Mesenchymal stem cell (in vitro differentiated cells and primary cell): ENCODE results near the gene SCUBE1.
A peak's percentile ranks its signal among the peaks of the same experiment; 100 is the strongest.

Experiments
- DNase-seq: peaks from one replicate; pipeline ENCODE4 v3.0.0-alpha.2; 2013
- H2AFZ ChIP-seq: one replicate; pipeline ENCODE4 v1.6.1; 2013; ENCODE audit warnings: low read depth, mild to moderate bottlenecking, control low read depth, inconsistent platforms, low read length, moderate library complexity
- H2AK5ac ChIP-seq: 2 replicates; pipeline ENCODE4 v1.6.1; 2013; ENCODE audit warnings: low read length, moderate library complexity, mild to moderate bottlenecking, inconsistent platforms; ENCODE audit not compliant: severe bottlenecking
- H2BK120ac ChIP-seq: one replicate; pipeline ENCODE4 v1.6.1; 2013; ENCODE audit warnings: low read depth, mild to moderate bottlenecking, inconsistent platforms, low read length, moderate library complexity
- H2BK12ac ChIP-seq, 2 experiments: one replicate each; pipeline ENCODE4 v1.6.1; 2013; ENCODE audit warnings: inconsistent platforms in 2 of 2, low read length in 2 of 2, mild to moderate bottlenecking in 2 of 2, moderate library complexity in 2 of 2, control low read depth in 1 of 2
- H2BK15ac ChIP-seq: one replicate; pipeline ENCODE4 v1.6.1; 2013; ENCODE audit warnings: mild to moderate bottlenecking, low read depth, inconsistent platforms; ENCODE audit not compliant: poor library complexity, severe bottlenecking
- H2BK5ac ChIP-seq: 2 replicates; pipeline ENCODE4 v1.6.1; 2013; ENCODE audit warnings: low read depth, mild to moderate bottlenecking, low read length, control low read depth, inconsistent platforms; ENCODE audit not compliant: poor library complexity, severe bottlenecking
- H3K14ac ChIP-seq, 2 experiments: one replicate each; pipeline ENCODE4 v1.6.1; 2013; ENCODE audit warnings: inconsistent platforms in 2 of 2, low read length in 2 of 2, control low read depth in 1 of 2, mild to moderate bottlenecking in 1 of 2, moderate library complexity in 1 of 2
- H3K18ac ChIP-seq, 2 experiments: one replicate each; pipeline ENCODE4 v1.6.1; 2013; ENCODE audit warnings: inconsistent platforms in 2 of 2, low read length in 2 of 2, control low read depth in 1 of 2, low read depth in 1 of 2, mild to moderate bottlenecking in 1 of 2
- H3K23ac ChIP-seq, 2 experiments: one replicate each; pipeline ENCODE4 v1.6.1; 2013; ENCODE audit warnings: inconsistent platforms in 2 of 2, low read length in 2 of 2, mild to moderate bottlenecking in 2 of 2, moderate library complexity in 2 of 2, control low read depth in 1 of 2
- H3K27ac ChIP-seq: 2 replicates; pipeline ENCODE4 v1.5.1; 2013; ENCODE audit warnings: mild to moderate bottlenecking, moderate library complexity, low read length, control low read depth, inconsistent platforms; ENCODE audit not compliant: poor library complexity, severe bottlenecking
- H3K27me3 ChIP-seq, 2 experiments: 2 replicates each; pipeline versions ENCODE4 v1.6.1 to v1.7.0; 2013; ENCODE audit warnings: low read length in 2 of 2, mild to moderate bottlenecking in 2 of 2, moderate library complexity in 2 of 2, control low read depth in 1 of 2, inconsistent platforms in 1 of 2; ENCODE audit not compliant: control insufficient read depth in 1 of 2, insufficient read depth in 1 of 2
- H3K36me3 ChIP-seq, 2 experiments: 2 replicates each; pipeline versions ENCODE4 v1.6.1 to v1.7.0; 2013; ENCODE audit warnings: low read length in 2 of 2, control low read depth in 1 of 2, inconsistent platforms in 1 of 2, low read depth in 1 of 2, mild to moderate bottlenecking in 1 of 2; ENCODE audit not compliant: insufficient read depth in 2 of 2, control insufficient read depth in 1 of 2
- H3K4ac ChIP-seq, 2 experiments: one replicate each; pipeline ENCODE4 v1.6.1; 2013; ENCODE audit warnings: inconsistent platforms in 2 of 2, low read length in 2 of 2, mild to moderate bottlenecking in 2 of 2, moderate library complexity in 2 of 2, control low read depth in 1 of 2, low read depth in 1 of 2
- H3K4me1 ChIP-seq: 2 replicates; pipeline ENCODE4 v1.6.1; 2013; ENCODE audit warnings: low read depth, low read length, control low read depth; ENCODE audit not compliant: control insufficient read depth, insufficient read depth
- H3K4me2 ChIP-seq: 2 replicates; pipeline ENCODE4 v1.6.1; 2013; ENCODE audit warnings: low read length, mild to moderate bottlenecking, inconsistent platforms; ENCODE audit not compliant: poor library complexity, severe bottlenecking
- H3K4me3 ChIP-seq, 2 experiments: 2 replicates each; pipeline versions ENCODE4 v1.5.1 to v1.7.0; 2013; ENCODE audit warnings: low read length in 2 of 2, mild to moderate bottlenecking in 2 of 2, control low read depth in 1 of 2, low read depth in 1 of 2; ENCODE audit not compliant: insufficient read depth in 1 of 2
- H3K79me1 ChIP-seq: replicated peaks from 2 replicates; pipeline ENCODE4 v1.6.1; 2013; ENCODE audit warnings: mild to moderate bottlenecking, control low read depth, low read length, inconsistent platforms; ENCODE audit not compliant: poor library complexity, severe bottlenecking
- H3K9ac ChIP-seq: 2 replicates; pipeline ENCODE4 v1.7.0; 2013; ENCODE audit warnings: mild to moderate bottlenecking, low read length, moderate library complexity
- H3K9me3 ChIP-seq: 2 replicates; pipeline ENCODE4 v1.7.0; 2013; ENCODE audit warnings: mild to moderate bottlenecking, low read length; ENCODE audit not compliant: control insufficient read depth
- H4K8ac ChIP-seq: one replicate; pipeline ENCODE4 v1.6.1; 2013; ENCODE audit warnings: inconsistent platforms, mild to moderate bottlenecking, low read length, moderate library complexity
- H4K91ac ChIP-seq: one replicate; pipeline ENCODE4 v1.6.1; 2013; ENCODE audit warnings: mild to moderate bottlenecking, low read length, inconsistent platforms
- WGBS: methylation state at CpG from one replicate; pipeline ENCODE4 v1.1.7; 2013; ENCODE audit warnings: mixed read lengths; 5-methylcytosine and 5-hydroxymethylcytosine counted together

SCUBE1 gene

DNA sequence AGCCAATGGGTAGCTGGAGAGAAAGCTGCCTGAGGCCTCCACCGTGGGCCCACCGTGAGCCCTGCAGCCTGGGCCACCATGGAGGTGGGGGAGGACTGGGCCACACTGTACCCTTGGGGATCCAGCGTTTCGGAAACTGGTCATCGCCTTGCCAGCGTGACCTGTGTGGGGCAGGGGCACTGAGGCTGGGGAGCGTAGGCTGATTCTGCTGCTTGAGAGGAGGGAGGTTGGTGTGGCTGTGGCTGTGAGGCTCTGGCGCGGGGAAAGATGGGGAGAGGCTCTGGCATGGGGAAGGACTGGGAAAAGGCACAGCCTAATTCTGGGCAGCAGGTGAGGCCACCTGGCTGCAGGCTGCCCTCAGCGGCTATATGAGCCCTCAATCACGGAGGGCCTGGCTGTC, 143.6 kb downstream of the SCUBE1 start:
- Histone ChIP-seq H2BK12ac (no peak overlapping the region), H4K8ac (no peak overlapping the region), H2BK120ac (no peak overlapping the region), H2AK5ac (no peak overlapping the region), H3K27me3 (peaks cover 0 to 53% of the 10 kb centered on the region in 2 experiments), H2AFZ (no peak overlapping the region), H3K23ac (no peak overlapping the region), H3K4ac (no peak overlapping the region), H3K14ac (no peak overlapping the region), H3K36me3 (no peaks in the 10 kb centered on the region), H3K9me3 (no peaks in the 10 kb centered on the region), H4K91ac (no peak overlapping the region), H2BK5ac (no peak overlapping the region), H3K27ac (no peak overlapping the region), H3K18ac (no peak overlapping the region), H3K4me1 (peaks cover 10% of the 10 kb centered on the region), H2BK15ac (no peak overlapping the region), H3K9ac (no peak overlapping the region), H3K4me2 (no peak overlapping the region), H3K4me3 (no peak overlapping the region), H3K79me1 (no peaks in the 10 kb centered on the region)
- no peak for DNase-seq
- WGBS, result 88% methylated on average over 11 of the region's 11 CpGs

DNA sequence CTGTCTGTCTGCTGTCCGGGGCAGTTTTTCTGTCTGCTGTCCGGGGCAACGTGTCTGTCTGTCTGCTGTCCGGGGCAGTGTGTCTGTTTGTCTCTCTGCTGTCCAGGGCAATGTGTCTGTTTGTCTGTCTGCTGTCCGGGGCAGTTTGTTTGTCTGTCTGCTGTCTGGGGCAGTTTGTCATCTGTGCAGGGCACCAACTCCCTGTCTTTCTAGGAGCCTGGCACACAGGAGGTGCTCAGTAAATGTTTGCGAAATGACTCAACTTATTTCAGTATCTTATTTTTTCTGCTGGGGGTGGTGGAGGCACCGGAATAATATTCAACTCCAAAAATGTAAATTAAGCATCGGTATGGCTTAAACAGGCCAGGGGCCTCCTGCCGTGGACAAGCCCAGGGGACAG, 144.2 kb downstream of the SCUBE1 start:
- Histone ChIP-seq H3K18ac (no peak overlapping the region), H3K9me3 (no peaks in the 10 kb centered on the region)
- 87% methylated on average over 9 of the region's 9 CpGs for WGBS

DNA sequence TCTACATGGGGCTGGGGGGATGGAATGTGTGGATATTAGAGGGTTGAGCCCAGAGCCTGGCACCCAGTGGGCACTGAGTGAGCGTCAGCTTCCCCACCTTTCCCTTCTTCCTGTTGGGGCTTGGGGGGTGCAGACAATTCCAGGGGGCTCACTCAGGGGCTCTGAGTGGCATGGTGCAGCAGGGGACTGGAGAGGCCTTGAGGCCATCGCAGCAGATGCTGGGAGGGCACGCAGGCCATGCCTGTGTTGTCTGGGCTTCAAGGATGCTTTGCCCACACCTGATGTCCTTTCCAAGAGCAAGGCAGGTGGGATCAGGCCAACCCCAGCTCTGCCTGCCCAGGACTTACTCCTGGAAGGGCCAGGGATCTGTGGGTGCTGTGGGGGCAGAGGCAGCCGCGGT, 145.0 kb downstream of the SCUBE1 start:
- 94% methylated on average over 4 of the region's 5 CpGs for WGBS
- Histone ChIP-seq H3K4me3 (no peak overlapping the region), H3K23ac (no peak overlapping the region), H3K9me3 (no peaks in the 10 kb centered on the region), H2AK5ac (no peak overlapping the region), H3K4ac (no peak overlapping the region), H2BK120ac (no peak overlapping the region), H3K4me2 (no peak overlapping the region), H3K14ac (no peak overlapping the region), H3K4me1 (peaks cover 10% of the 10 kb centered on the region), H3K27ac (no peak overlapping the region), H2BK15ac (no peak overlapping the region), H4K8ac (no peak overlapping the region), H3K79me1 (no peaks in the 10 kb centered on the region), H3K36me3 (no peaks in the 10 kb centered on the region), H2BK12ac (no peak overlapping the region), H3K18ac (no peak overlapping the region), H4K91ac (no peak overlapping the region), H2BK5ac (no peak overlapping the region), H3K9ac (no peak overlapping the region), H3K27me3 (peaks cover 0 to 49% of the 10 kb centered on the region in 2 experiments), H2AFZ (no peak overlapping the region)
- no peak for DNase-seq

More for the DNA sequence above, 144.2 kb downstream of the SCUBE1 start:
- Histone ChIP-seq H3K4me3 (no peak overlapping the region), H3K4ac (no peak overlapping the region), H2AK5ac (no peak overlapping the region), H3K4me1 (peaks cover 10% of the 10 kb centered on the region), H2AFZ (no peak overlapping the region), H3K14ac (no peak overlapping the region), H2BK12ac (no peak overlapping the region), H3K36me3 (no peaks in the 10 kb centered on the region), H2BK15ac (no peak overlapping the region), H3K27ac (no peak overlapping the region), H3K23ac (no peak overlapping the region), H2BK120ac (no peak overlapping the region), H3K27me3 (peaks cover 0 to 53% of the 10 kb centered on the region in 2 experiments), H2BK5ac (no peak overlapping the region), H3K9ac (no peak overlapping the region), H4K91ac (no peak overlapping the region), H3K4me2 (no peak overlapping the region), H3K79me1 (no peaks in the 10 kb centered on the region), H4K8ac (no peak overlapping the region)
- no peak for DNase-seq

DNA sequence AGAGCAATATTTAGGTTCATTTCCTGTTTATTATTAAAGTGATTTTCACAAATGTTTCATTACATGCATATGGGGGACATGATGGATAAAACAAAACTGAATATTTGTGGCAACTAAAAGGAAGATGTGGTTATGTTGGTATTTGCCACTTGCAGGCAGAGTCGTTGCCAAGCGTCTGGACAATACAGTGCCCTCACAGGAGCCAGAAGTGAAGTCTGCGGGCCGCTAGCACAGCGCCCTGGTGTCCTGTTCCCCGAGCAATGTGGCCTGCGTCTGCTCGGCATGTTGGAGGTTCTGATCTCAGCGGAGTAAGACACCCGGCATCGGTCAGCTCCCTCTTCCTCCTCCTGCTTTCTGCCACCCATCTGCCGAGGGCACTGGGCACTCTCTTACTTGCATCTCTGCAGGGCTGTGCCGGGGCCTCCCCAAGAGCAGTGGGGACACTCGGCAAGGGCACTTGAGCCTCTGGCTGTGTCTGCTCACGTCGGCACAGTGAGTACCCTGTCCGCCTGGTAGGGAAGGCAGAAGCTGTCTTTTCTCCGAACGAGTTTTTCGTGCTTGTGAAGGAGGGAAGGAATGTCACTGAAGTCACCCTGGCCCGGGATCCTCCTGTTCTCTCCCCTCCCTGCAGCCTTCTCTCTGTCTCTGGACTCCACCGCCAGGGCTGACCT, 145.8 kb downstream of the SCUBE1 start:
- Histone ChIP-seq H4K8ac (no peak overlapping the region), H3K4me3 (no peak overlapping the region), H2AFZ (no peak overlapping the region), H3K4me2 (no peak overlapping the region), H3K23ac (no peak overlapping the region), H3K9me3 (no peaks in the 10 kb centered on the region), H3K4ac (no peak overlapping the region), H3K4me1 (peaks cover 10% of the 10 kb centered on the region), H3K79me1 (no peaks in the 10 kb centered on the region), H2BK12ac (no peak overlapping the region), H3K27me3 (peaks cover 0 to 45% of the 10 kb centered on the region in 2 experiments), H3K9ac (no peak overlapping the region), H3K36me3 (no peaks in the 10 kb centered on the region), H2BK15ac (no peak overlapping the region), H4K91ac (no peak overlapping the region), H2AK5ac (no peak overlapping the region), H2BK120ac (no peak overlapping the region), H2BK5ac (no peak overlapping the region), H3K18ac (no peak overlapping the region), H3K14ac (no peak overlapping the region), H3K27ac (no peak overlapping the region)
- DNase-seq, result peak; percentile 13
- WGBS, result 78% methylated on average over 19 of the region's 22 CpGs
